H1 (cell line): ENCODE measurements around the gene CRADD. TPM values are rescaled to one million over a fixed set of nuclear protein-coding genes. Genes with fewer than 3 reads are reported as not detected.

Experiments
- CTCF ChIA-PET: fragments of 300-600 bp; sonication (Branson Sonifier 250); formaldehyde crosslinking; loops from one replicate; lab custom pipeline; 2021; ENCODE audit not compliant: partially characterized antibody; lab: Charles Lee
- POLR2A ChIA-PET: fragments of 300-600 bp; sonication (Branson Sonifier 250); formaldehyde crosslinking; loops from one replicate; lab custom pipeline; 2021; ENCODE audit warnings: inconsistent platforms; ENCODE audit not compliant: partially characterized antibody; lab: Charles Lee
- DNase-seq, 2 experiments: peaks; one replicate each; pipeline versions ENCODE4 v3.0.0 to v3.0.0-alpha.2; 2010 to 2022; ENCODE audit warnings: low spot score in 2 of 2, low read depth in 1 of 2, mixed read lengths in 1 of 2
- FAIRE-seq: peaks from 2 replicates; lab custom pipeline; 2011; peaks lifted over from hg19 to GRCh38; lab: Jason Lieb, UNC
- H2AFZ ChIP-seq: 2 replicates; pipeline ENCODE4 v1.8.1; 2012; ENCODE audit warnings: low read length, inconsistent platforms
- H2AK5ac ChIP-seq: 2 replicates; pipeline ENCODE4 v1.6.1; 2013; ENCODE audit warnings: low read depth, low read length
- H2BK120ac ChIP-seq: replicated peaks from 2 replicates; pipeline ENCODE3; 2013; ENCODE audit warnings: low read depth, low read length, inconsistent platforms
- H2BK12ac ChIP-seq: 2 replicates; pipeline ENCODE4 v1.6.1; 2013; ENCODE audit warnings: low read depth, low read length
- H2BK15ac ChIP-seq: 2 replicates; pipeline ENCODE4 v1.6.1; 2013; ENCODE audit warnings: low read length
- H2BK20ac ChIP-seq: 2 replicates; pipeline ENCODE4 v1.6.1; 2013; ENCODE audit warnings: low read length
- H2BK5ac ChIP-seq: 2 replicates; pipeline ENCODE4 v1.6.1; 2013; ENCODE audit warnings: low read depth, low read length
- H3K14ac ChIP-seq: 2 replicates; pipeline ENCODE4 v1.6.1; 2013; ENCODE audit warnings: inconsistent platforms; ENCODE audit not compliant: insufficient read length
- H3K18ac ChIP-seq: 2 replicates; pipeline ENCODE4 v1.6.1; 2013; ENCODE audit warnings: low read length; ENCODE audit errors: extremely low read depth
- H3K23ac ChIP-seq: 2 replicates; pipeline ENCODE4 v1.6.1; 2013; ENCODE audit warnings: inconsistent platforms; ENCODE audit not compliant: insufficient read length
- H3K23me2 ChIP-seq: 2 replicates; pipeline ENCODE4 v1.6.1; 2013; ENCODE audit warnings: low read depth, low read length
- H3K27ac ChIP-seq: 2 replicates; pipeline ENCODE4 v1.6.1; 2011; ENCODE audit warnings: low read depth, low read length, inconsistent platforms
- H3K27me3 ChIP-seq, 4 experiments: replicated peaks in 1 of 4; 1 replicate in 1 of 4; 2 replicates in 3 of 4; pipeline versions ENCODE4 v1.6.1 to v1.8.1; 2011 to 2013; ENCODE audit warnings: low read length in 3 of 4, mild to moderate bottlenecking in 3 of 4, inconsistent platforms in 2 of 4, mixed read lengths in 2 of 4, moderate library complexity in 1 of 4; ENCODE audit not compliant: control insufficient read depth in 3 of 4, insufficient read depth in 3 of 4; ENCODE audit errors: extremely low read depth in 1 of 4
- H3K36me3 ChIP-seq, 4 experiments: 2 replicates each; pipeline versions ENCODE4 v1.6.1 to v1.8.1; 2011 to 2013; ENCODE audit warnings: mild to moderate bottlenecking in 4 of 4, low read length in 3 of 4, moderate library complexity in 2 of 4, control low read depth in 1 of 4, inconsistent platforms in 1 of 4; ENCODE audit not compliant: insufficient read depth in 4 of 4, control insufficient read depth in 2 of 4
- H3K4ac ChIP-seq: replicated peaks from 2 replicates; pipeline ENCODE3; 2013; ENCODE audit warnings: low read length, low read depth, mixed read lengths, inconsistent platforms; ENCODE audit not compliant: insufficient read length
- H3K4me1 ChIP-seq, 4 experiments: replicated peaks in 1 of 4; 1 replicate in 1 of 4; 2 replicates in 3 of 4; pipeline versions ENCODE4 v1.6.1 to v1.8.1; 2011 to 2013; ENCODE audit warnings: low read length in 3 of 4, inconsistent platforms in 2 of 4, mixed read lengths in 1 of 4; ENCODE audit not compliant: insufficient read depth in 4 of 4, control insufficient read depth in 3 of 4
- H3K4me2 ChIP-seq, 2 experiments: 2 replicates each; pipeline versions ENCODE4 v1.6.1 to v1.8.1; 2011 to 2013; ENCODE audit warnings: low read depth in 2 of 2, low read length in 2 of 2, control low read depth in 1 of 2, inconsistent platforms in 1 of 2, mild to moderate bottlenecking in 1 of 2; ENCODE audit not compliant: insufficient read depth in 1 of 2
- H3K4me3 ChIP-seq, 4 experiments: fragments of 200-600, 300-600 bp in 1 of 4; sonication (generic), shearing (Covaris generic), sonication (Bioruptor Twin) in 1 of 4; 2 replicates each; pipeline versions ENCODE4 v1.5.1 to v1.8.1; 2011 to 2016; ENCODE audit warnings: low read length in 4 of 4, low read depth in 3 of 4, control low read depth in 2 of 4, inconsistent platforms in 2 of 4, mild to moderate bottlenecking in 2 of 4, mixed read lengths in 1 of 4, moderate library complexity in 1 of 4; ENCODE audit not compliant: insufficient read depth in 2 of 4; ENCODE audit errors: extremely low read depth in 1 of 4
- H3K56ac ChIP-seq: replicated peaks from 2 replicates; pipeline ENCODE3; 2013; ENCODE audit warnings: low read depth, mild to moderate bottlenecking, mixed read lengths, low read length, inconsistent platforms; ENCODE audit not compliant: insufficient read length
- H3K79me1 ChIP-seq: 2 replicates; pipeline ENCODE4 v1.6.1; 2013; ENCODE audit warnings: low read depth, low read length, control low read depth
- H3K79me2 ChIP-seq, 2 experiments: 2 replicates each; pipeline versions ENCODE4 v1.6.1 to v1.8.1; 2012 to 2013; ENCODE audit warnings: low read length in 2 of 2, mild to moderate bottlenecking in 2 of 2, inconsistent platforms in 1 of 2; ENCODE audit not compliant: insufficient read depth in 2 of 2, control insufficient read depth in 1 of 2
- H3K9ac ChIP-seq, 4 experiments: replicated peaks in 1 of 4; 1 replicate in 1 of 4; 2 replicates in 3 of 4; pipeline versions ENCODE4 v1.6.1 to v1.8.1; 2011 to 2013; ENCODE audit warnings: low read depth in 3 of 4, low read length in 3 of 4, control low read depth in 2 of 4, mild to moderate bottlenecking in 2 of 4, moderate library complexity in 2 of 4, inconsistent platforms in 1 of 4; ENCODE audit errors: extremely low read depth in 1 of 4
- H3K9me3 ChIP-seq, 2 experiments: 2 replicates each; pipeline versions ENCODE4 v1.6.1 to v1.8.1; 2012 to 2013; ENCODE audit warnings: mild to moderate bottlenecking in 2 of 2, moderate library complexity in 2 of 2, control low read depth in 1 of 2, inconsistent platforms in 1 of 2, low read depth in 1 of 2, low read length in 1 of 2, mixed read lengths in 1 of 2; ENCODE audit not compliant: insufficient read depth in 2 of 2
- H4K20me1 ChIP-seq, 2 experiments: replicated peaks in 1 of 2; 2 replicates each; pipeline versions ENCODE3 to v1.8.1; 2011 to 2013; ENCODE audit warnings: inconsistent platforms in 2 of 2, low read length in 2 of 2, mild to moderate bottlenecking in 1 of 2; ENCODE audit not compliant: insufficient read depth in 2 of 2, control insufficient read depth in 1 of 2
- H4K5ac ChIP-seq: 2 replicates; pipeline ENCODE4 v1.6.1; 2013; ENCODE audit warnings: low read length, low read depth, mixed read lengths, inconsistent platforms; ENCODE audit not compliant: insufficient read length
- H4K8ac ChIP-seq: 2 replicates; pipeline ENCODE4 v1.8.0; 2013; ENCODE audit warnings: mild to moderate bottlenecking, moderate library complexity, low read length, inconsistent platforms; ENCODE audit not compliant: insufficient read depth; ENCODE audit errors: extremely low read depth
- H4K91ac ChIP-seq: replicated peaks from 2 replicates; pipeline ENCODE3; 2013; ENCODE audit warnings: low read length, mixed read lengths, inconsistent platforms; ENCODE audit not compliant: insufficient read length
- BACH1 ChIP-seq: IDR thresholded peaks from 2 replicates; pipeline ENCODE4 v1.6.1; 2012; ENCODE audit warnings: low read length, improper control_type of control experiment
- CBX8 ChIP-seq: fragments of 300-800, 300-1000 bp; sonication (generic); IDR thresholded peaks from 2 replicates; pipeline ENCODE4 v1.7.1; 2016; ENCODE audit warnings: low read depth, low read length, borderline replicate concordance
- CHD2 ChIP-seq: IDR thresholded peaks from 2 replicates; pipeline ENCODE4 v1.6.1; 2012; ENCODE audit warnings: low read length, improper control_type of control experiment
- KDM1A ChIP-seq: fragments of 200-600, 300-600 bp; sonication (generic); IDR thresholded peaks from 2 replicates; pipeline ENCODE4 v1.7.1; 2016; ENCODE audit warnings: mild to moderate bottlenecking, low read length, borderline replicate concordance
- POLR2A ChIP-seq, 2 experiments: IDR thresholded peaks; 1 replicate in 1 of 2; 2 replicates in 1 of 2; pipeline ENCODE4 v1.6.1; 2011; ENCODE audit warnings: low read depth in 2 of 2, low read length in 2 of 2, mild to moderate bottlenecking in 2 of 2; ENCODE audit errors: control extremely low read depth in 1 of 2
- RAD21 ChIP-seq, 2 experiments: IDR thresholded peaks in 1 of 2; conservative IDR thresholded peaks in 1 of 2; 2 replicates each; pipeline ENCODE4 v1.6.1; 2011; ENCODE audit warnings: low read depth in 2 of 2, low read length in 2 of 2, improper control_type of control experiment in 1 of 2, inconsistent platforms in 1 of 2, mild to moderate bottlenecking in 1 of 2, moderate library complexity in 1 of 2
- SIN3A ChIP-seq, 2 experiments: IDR thresholded peaks in 1 of 2; conservative IDR thresholded peaks in 1 of 2; 2 replicates each; pipeline ENCODE4 v1.6.1; 2011 to 2012; ENCODE audit warnings: low read length in 2 of 2, improper control_type of control experiment in 1 of 2, low read depth in 1 of 2, mild to moderate bottlenecking in 1 of 2
- SP4 ChIP-seq: IDR thresholded peaks from 2 replicates; pipeline ENCODE4 v1.6.1; 2012; ENCODE audit warnings: low read length, inconsistent platforms
- SRF ChIP-seq: IDR thresholded peaks from 2 replicates; pipeline ENCODE4 v1.6.1; 2011; ENCODE audit warnings: mild to moderate bottlenecking, low read depth, low read length, moderate library complexity
- WGBS, 2 experiments: shearing (Covaris generic) in 1 of 2; methylation state at CpG; one replicate each; pipeline versions ENCODE4 v1.1.6 to v1.1.7; 2013 to 2015; ENCODE audit warnings: low lambda C conversion rate in 2 of 2, mixed read lengths in 2 of 2, inconsistent platforms in 1 of 2, low coverage in 1 of 2, missing lambda C conversion rate in 1 of 2; ENCODE audit not compliant: insufficient replicate concordance in 2 of 2, insufficient coverage in 1 of 2, insufficient read length in 1 of 2; ENCODE audit errors: extremely low coverage in 1 of 2, missing lambda C conversion rate in 1 of 2; 5-methylcytosine and 5-hydroxymethylcytosine counted together
- polyA plus RNA-seq, 7 experiments: library from polyadenylated mRNA; depleted of rRNA in 3 of 7; stranded (reverse) in 5 of 7; unstranded in 2 of 7; fragments of >200 nt in 5 of 7; fragments of 200-250 nt in 2 of 7; gene quantifications; 1 replicate in 5 of 7; 2 replicates in 1 of 7; 4 replicates in 1 of 7; pipeline versions ENCODE4 v1.2.1 to v1.2.3, GENCODE V29; 2011 to 2013; ENCODE audit warnings: missing spikeins in 2 of 7, mixed read lengths in 2 of 7
- total RNA-seq: library from RNA; stranded (reverse); fragmentation: NEBNext Ultra II Directional; extraction: Animal tissue kit (Norgen Biotek cat#: 25700); gene quantifications from 2 replicates; pipeline ENCODE4 v1.2.1, GENCODE V29; 2021
- TF ChIP-seq, protein P1 (sequence below): IDR thresholded peaks from 2 replicates; pipeline ENCODE4 v1.6.1; 2012; ENCODE audit warnings: low read length, inconsistent platforms
- TF ChIP-seq, protein P2 (sequence below): IDR thresholded peaks from 2 replicates; pipeline ENCODE4 v1.6.1; 2011; ENCODE audit warnings: low read length, improper control_type of control experiment

The CRADD gene
- total and polyA plus RNA-seq, 2 of the 8 experiments (the other 6 are each of a cell fraction or from before 2014, with no cell fraction given), result 8.1 to 15.4 TPM

DNA sequence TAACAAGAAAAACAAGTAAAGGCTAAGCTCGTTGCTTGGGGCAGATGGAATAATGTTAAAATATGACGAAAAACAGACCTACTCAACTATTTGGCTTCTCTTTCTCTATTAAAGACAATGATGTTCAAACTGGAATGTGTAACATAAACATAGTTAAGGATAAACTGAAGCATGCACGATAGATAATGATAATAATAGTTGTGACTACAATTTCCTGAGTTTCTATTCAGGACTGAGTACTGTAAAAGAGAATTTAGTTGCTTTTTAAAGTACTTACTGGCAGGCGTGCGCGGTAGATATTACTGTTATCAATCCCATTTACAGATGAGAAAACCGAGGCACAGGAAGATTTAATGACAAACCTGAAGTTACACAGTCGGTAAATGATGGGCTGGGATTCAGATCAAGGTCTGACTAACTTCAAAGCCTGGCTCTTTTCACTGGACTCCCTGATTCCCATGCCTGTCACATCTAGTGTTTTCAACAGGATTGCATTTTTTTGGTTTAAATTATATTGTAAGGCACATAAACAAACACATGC is 103.0 kb downstream of the CRADD start:
- H4K91ac ChIP-seq, result no peak overlapping the region
- H3K14ac ChIP-seq, result no peak overlapping the region
- H2BK5ac ChIP-seq, result no peak overlapping the region
- no peak overlapping the region for H2AK5ac ChIP-seq
- H3K27ac ChIP-seq, result no peak overlapping the region
- H4K20me1 ChIP-seq, result no peaks in the 10 kb centered on the region
- FAIRE-seq (no peak), DNase-seq (no peak)
- H3K27me3 ChIP-seq, result no peaks in the 10 kb centered on the region
- H3K4me3 ChIP-seq, result no peak overlapping the region
- H3K4me2 ChIP-seq, result no peak overlapping the region
- no peak overlapping the region for H3K4ac ChIP-seq
- no peak overlapping the region for H3K9ac ChIP-seq
- no peaks in the 10 kb centered on the region for H3K36me3 ChIP-seq
- H2BK120ac ChIP-seq, result no peak overlapping the region
- no peaks in the 10 kb centered on the region for H3K79me1 ChIP-seq
- H3K79me2 ChIP-seq, result no peaks in the 10 kb centered on the region
- no peak overlapping the region for H3K23ac ChIP-seq
- CTCF ChIA-PET, result interaction anchor here (1.4 kb wide), 1 partner anchor 212 kb away, joined by 4 read pairs; no protein-coding TSS in a partner anchor
- no peak for TF ChIP-seq RAD21 (IDR thresholded peaks at IDR 0.05 in 1 of 2, conservative IDR thresholded peaks at IDR 0.05 in 1 of 2; ENCODE audit: low read depth in 2 of 2, low read length in 2 of 2)
- no peak for TF ChIP-seq POLR2A (IDR thresholded peaks at IDR 0.05; ENCODE audit: control extremely low read depth in 1 of 2, low read depth in 2 of 2, low read length in 2 of 2)
- TF ChIP-seq CHD2, result no peak
- TF ChIP-seq SRF, result no peak
- no peak for TF ChIP-seq BACH1
- TF ChIP-seq SP4, result no peak
- TF ChIP-seq, protein P1, sequence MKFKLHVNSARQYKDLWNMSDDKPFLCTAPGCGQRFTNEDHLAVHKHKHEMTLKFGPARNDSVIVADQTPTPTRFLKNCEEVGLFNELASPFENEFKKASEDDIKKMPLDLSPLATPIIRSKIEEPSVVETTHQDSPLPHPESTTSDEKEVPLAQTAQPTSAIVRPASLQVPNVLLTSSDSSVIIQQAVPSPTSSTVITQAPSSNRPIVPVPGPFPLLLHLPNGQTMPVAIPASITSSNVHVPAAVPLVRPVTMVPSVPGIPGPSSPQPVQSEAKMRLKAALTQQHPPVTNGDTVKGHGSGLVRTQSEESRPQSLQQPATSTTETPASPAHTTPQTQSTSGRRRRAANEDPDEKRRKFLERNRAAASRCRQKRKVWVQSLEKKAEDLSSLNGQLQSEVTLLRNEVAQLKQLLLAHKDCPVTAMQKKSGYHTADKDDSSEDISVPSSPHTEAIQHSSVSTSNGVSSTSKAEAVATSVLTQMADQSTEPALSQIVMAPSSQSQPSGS, result no peak
- no peak for TF ChIP-seq KDM1A
- TF ChIP-seq SIN3A (conservative IDR thresholded peaks at IDR 0.05 in 1 of 2, IDR thresholded peaks at IDR 0.05 in 1 of 2; ENCODE audit: low read depth in 1 of 2, low read length in 2 of 2), result no peak
- TF ChIP-seq CBX8, result no peak
- TF ChIP-seq, protein P2, sequence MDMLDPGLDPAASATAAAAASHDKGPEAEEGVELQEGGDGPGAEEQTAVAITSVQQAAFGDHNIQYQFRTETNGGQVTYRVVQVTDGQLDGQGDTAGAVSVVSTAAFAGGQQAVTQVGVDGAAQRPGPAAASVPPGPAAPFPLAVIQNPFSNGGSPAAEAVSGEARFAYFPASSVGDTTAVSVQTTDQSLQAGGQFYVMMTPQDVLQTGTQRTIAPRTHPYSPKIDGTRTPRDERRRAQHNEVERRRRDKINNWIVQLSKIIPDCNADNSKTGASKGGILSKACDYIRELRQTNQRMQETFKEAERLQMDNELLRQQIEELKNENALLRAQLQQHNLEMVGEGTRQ, result no peak
- H4K8ac ChIP-seq, result no peak overlapping the region
- WGBS, 2 experiments, result 92% methylated on average over 8 of the region's 8 CpGs; no CpG with 5 or more reads in 1 of the 2 experiments
- no peaks in the 10 kb centered on the region for H3K23me2 ChIP-seq
- H3K9me3 ChIP-seq, result no peaks in the 10 kb centered on the region
- POLR2A ChIA-PET, result interaction anchor here (1.1 kb wide), 1 partner anchor 16 kb away, joined by 3 read pairs; no protein-coding TSS in a partner anchor
- H3K18ac ChIP-seq, result no peak overlapping the region
- no peak overlapping the region for H2AFZ ChIP-seq
- peaks cover 0 to 13% (median 0%) of the 10 kb centered on the region in 4 experiments; a peak in 1 of 7 replicates for H3K4me1 ChIP-seq
- no peak overlapping the region for H2BK12ac ChIP-seq
- no peak overlapping the region for H2BK20ac ChIP-seq
- H2BK15ac ChIP-seq, result no peak overlapping the region
- no peak overlapping the region for H3K56ac ChIP-seq
- no peak overlapping the region for H4K5ac ChIP-seq
